ENCODE data around the gene BAIAP2L2.
A peak's percentile ranks its signal among the peaks of the same experiment; 100 is the strongest.

The BAIAP2L2 gene

DNA sequence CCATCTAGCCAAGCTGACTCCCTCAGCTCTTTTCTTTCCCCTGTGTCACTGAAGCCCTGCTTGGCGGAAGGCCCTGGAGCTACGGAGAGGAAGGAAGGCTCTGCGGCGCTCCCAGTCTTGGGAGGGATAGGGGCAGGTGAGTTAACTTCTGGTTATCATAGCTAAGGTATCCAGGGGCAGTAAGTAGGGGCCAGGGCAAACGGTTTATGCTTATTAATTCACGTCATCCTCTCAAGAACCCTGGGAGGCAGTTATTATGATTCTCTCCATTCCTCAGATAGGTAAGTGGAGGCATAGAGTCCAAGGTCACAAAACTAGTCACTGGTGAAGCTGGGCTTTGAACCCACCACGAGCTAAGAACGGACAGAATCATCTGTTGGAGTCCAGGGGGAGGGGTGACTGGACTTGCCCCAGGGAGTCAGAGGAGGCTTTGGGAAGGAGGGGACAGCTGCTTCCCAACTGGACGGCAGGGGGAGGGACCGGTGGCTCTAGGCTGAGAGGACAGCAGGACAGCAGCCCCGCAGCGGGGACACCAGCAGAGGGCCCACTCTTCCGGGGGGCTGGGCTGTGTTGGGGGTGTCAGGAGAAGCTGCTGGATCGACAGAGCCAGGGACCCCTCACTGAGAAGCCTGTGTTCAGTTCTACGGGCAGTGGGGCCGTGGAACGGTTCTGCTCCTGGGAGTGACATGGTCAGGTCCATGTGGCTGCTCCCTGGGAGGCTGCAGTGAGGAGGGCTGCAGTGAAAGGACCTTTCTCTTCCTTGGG lies 3.5 kb downstream of the BAIAP2L2 start:
- Histone ChIP-seq H3K9ac (ENCODE audit: low read depth, low read length) (no peak overlapping the region), H3K27me3 (ENCODE audit: insufficient read depth, low read length) (peaks cover 2% of the 10 kb centered on the region; the same call in 1 of the 2 replicates), H3K4me1 (ENCODE audit: insufficient read depth, low read length) (no peaks in the 10 kb centered on the region; the same call in 1 of the 2 replicates), H3K9me3 (ENCODE audit: insufficient read depth, low read depth, low read length) (no peaks in the 10 kb centered on the region), H3K4me3 (ENCODE audit: low read length) (no peak overlapping the region), H3K36me3 (ENCODE audit: insufficient read depth, low read length) (no peaks in the 10 kb centered on the region), H3K27ac (ENCODE audit: low read depth, low read length) (no peak overlapping the region)
- WGBS = 78% methylated on average over 17 of the region's 17 CpGs

DNA sequence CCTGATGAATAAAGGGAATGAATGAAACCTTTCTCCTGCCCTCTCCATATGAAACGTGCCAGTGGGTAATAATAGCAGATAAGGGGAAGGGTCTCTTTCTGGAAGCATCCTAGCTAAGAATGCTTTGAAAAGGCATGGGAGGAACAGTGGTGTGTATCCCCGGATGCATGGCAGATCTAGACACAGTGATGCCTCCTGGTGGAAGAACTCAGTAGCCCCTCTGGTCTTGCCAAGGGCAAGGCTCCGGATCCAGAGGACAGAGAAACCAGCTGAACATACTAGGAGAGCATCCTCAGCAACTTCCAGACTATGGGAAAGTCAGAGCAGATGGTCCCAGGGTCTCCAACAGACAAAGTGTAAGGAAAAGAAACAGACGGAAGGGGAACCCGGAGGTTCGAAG lies 6.4 kb downstream of the BAIAP2L2 start:
- WGBS = 79% methylated on average over 6 of the region's 6 CpGs
- no peak overlapping the region for H3K9ac ChIP-seq (ENCODE audit: low read depth, low read length)

DNA sequence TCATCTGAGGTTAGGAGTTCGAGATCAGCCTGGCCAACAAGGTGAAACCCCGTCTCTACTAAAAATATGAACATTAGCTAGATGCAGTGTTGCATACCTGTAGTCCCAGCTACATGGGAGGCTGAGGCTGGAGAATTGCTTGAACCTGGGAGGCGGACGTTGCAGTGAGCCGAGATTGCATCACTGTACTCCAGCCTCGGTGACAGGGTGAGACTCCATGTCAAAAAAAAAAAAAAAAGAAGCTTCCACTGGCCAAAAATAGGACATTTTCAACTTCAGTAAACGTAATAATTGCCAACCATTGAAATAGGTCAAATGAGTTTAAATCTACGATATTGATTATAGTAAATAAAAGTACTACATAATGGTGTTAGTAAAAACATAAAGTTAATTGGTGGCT lies 6.8 kb downstream of the BAIAP2L2 start:
- Histone ChIP-seq H3K27me3 (ENCODE audit: insufficient read depth, low read length) (no peaks in the 10 kb centered on the region), H3K4me1 (ENCODE audit: insufficient read depth, low read length) (no peaks in the 10 kb centered on the region), H3K9me3 (ENCODE audit: insufficient read depth, low read depth, low read length) (no peaks in the 10 kb centered on the region), H3K27ac (ENCODE audit: low read depth, low read length) (no peak overlapping the region), H3K36me3 (ENCODE audit: insufficient read depth, low read length) (no peaks in the 10 kb centered on the region), H3K4me3 (ENCODE audit: low read length) (no peak overlapping the region), H3K9ac (ENCODE audit: low read depth, low read length) (no peak overlapping the region)
- WGBS = 90% methylated on average over 6 of the region's 8 CpGs

More for the DNA sequence above, 6.4 kb downstream of the BAIAP2L2 start:
- H3K27ac ChIP-seq (ENCODE audit: low read depth, low read length) = no peak overlapping the region
- no peaks in the 10 kb centered on the region for H3K9me3 ChIP-seq (ENCODE audit: insufficient read depth, low read depth, low read length)
- H3K27me3 ChIP-seq (ENCODE audit: insufficient read depth, low read length) = no peaks in the 10 kb centered on the region
- H3K36me3 ChIP-seq (ENCODE audit: insufficient read depth, low read length) = no peaks in the 10 kb centered on the region
- no peak overlapping the region for H3K4me3 ChIP-seq (ENCODE audit: low read length)
- H3K4me1 ChIP-seq (ENCODE audit: insufficient read depth, low read length) = no peaks in the 10 kb centered on the region

- no peak overlapping the region; the same call in 1 of the 2 replicates for H3K4me3 ChIP-seq (ENCODE audit: low read length)
- WGBS = 86% methylated on average over 9 of the region's 9 CpGs
- H3K27me3 ChIP-seq (ENCODE audit: insufficient read depth, low read length) = no peaks in the 10 kb centered on the region
- H3K9me3 ChIP-seq (ENCODE audit: insufficient read depth, low read depth, low read length) = no peaks in the 10 kb centered on the region
- no peak overlapping the region for H3K9ac ChIP-seq (ENCODE audit: low read depth, low read length)
- H3K27ac ChIP-seq (ENCODE audit: low read depth, low read length) = no peak overlapping the region
- H3K4me1 ChIP-seq (ENCODE audit: insufficient read depth, low read length) = peaks cover 12% of the 10 kb centered on the region; the same call in 1 of the 2 replicates
- H3K36me3 ChIP-seq (ENCODE audit: insufficient read depth, low read length) = no peaks in the 10 kb centered on the region
These were observed 11.9 kb downstream of the BAIAP2L2 start for GRCh38 chr22:38098410-38099249.

DNA sequence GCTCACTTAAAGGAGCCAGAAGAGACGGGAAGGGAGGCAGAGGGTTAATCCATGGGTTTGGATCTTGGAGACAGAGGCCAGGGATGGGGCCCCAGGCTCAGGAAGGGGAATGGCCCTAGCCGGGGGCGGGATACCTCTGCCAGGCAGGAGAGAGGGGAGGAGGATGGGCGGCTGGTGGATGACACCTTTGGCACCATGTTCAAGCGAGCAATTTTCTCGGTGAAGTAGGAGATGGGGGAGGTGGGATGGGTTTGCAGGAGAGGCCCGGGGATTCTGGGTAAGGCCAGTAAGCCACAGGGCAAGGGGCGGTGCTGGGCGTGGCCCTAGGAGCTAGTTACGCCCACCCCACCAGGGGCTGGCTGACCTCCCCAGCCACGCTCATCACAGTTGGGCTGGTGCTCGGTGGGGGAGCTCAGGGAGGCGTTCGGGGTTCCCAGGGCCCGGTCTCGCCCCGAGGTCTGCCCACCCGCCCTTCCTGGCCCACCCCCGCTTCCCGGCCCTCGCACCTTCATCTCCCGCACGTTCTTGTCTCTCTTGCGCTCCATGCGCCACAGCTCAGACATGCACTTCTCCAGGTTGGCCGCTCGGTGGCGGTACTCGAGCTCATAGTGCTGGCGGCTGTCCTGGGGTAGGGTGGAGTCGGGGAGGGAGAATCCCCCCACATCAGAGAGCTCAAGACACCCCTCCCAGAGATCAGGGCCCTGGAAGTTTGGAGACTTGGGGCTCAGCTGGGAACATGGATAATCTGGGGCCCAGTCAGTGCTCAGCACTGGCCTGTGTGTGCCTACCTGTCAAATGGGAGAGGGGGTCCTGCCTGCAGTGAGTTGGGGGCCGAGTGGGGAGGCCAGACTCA lies 12.7 kb downstream of the BAIAP2L2 start:
- H3K9me3 ChIP-seq (ENCODE audit: insufficient read depth, low read depth, low read length) = no peaks in the 10 kb centered on the region
- H3K4me3 ChIP-seq (ENCODE audit: low read length) = peak overlapping the region; percentile 44
- H3K27me3 ChIP-seq (ENCODE audit: insufficient read depth, low read length) = no peaks in the 10 kb centered on the region
- WGBS = 6% methylated on average over 24 of the region's 32 CpGs
- peaks cover 12% of the 10 kb centered on the region; the same call in 1 of the 2 replicates for H3K4me1 ChIP-seq (ENCODE audit: insufficient read depth, low read length)
- no peaks in the 10 kb centered on the region for H3K36me3 ChIP-seq (ENCODE audit: insufficient read depth, low read length)
- H3K9ac ChIP-seq (ENCODE audit: low read depth, low read length) = peak overlapping the region; percentile 12
- H3K27ac ChIP-seq (ENCODE audit: low read depth, low read length) = peak overlapping the region; percentile 43; the same call in 1 of the 2 replicates

DNA sequence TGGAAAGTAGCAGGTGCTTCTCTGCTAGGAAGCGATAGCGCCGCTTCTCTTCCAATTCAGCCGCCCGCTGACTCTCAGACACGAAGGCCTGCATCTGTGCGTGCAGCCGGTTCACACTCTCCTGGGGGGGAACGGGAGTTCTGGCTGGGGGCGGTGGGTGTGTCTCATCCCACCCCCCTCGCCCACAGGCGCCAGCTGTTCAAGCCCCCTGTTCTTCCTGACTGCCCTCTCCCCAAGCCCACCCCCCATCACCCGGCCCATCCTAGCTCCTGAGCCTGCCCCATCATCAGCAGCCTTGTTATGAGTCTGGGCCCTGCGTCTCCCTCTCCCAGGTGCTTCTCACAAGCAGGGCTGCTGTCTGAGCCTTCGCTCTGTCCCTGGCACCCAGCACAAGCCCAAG lies 13.4 kb downstream of the BAIAP2L2 start:
- no peaks in the 10 kb centered on the region for H3K27me3 ChIP-seq (ENCODE audit: insufficient read depth, low read length)
- peaks cover 12% of the 10 kb centered on the region; the same call in 1 of the 2 replicates for H3K4me1 ChIP-seq (ENCODE audit: insufficient read depth, low read length)
- H3K36me3 ChIP-seq (ENCODE audit: insufficient read depth, low read length) = no peaks in the 10 kb centered on the region
- 22% methylated on average over 15 of the region's 15 CpGs for WGBS
- H3K27ac ChIP-seq (ENCODE audit: low read depth, low read length) = peak overlapping the region; percentile 43; the same call in 1 of the 2 replicates
- H3K9me3 ChIP-seq (ENCODE audit: insufficient read depth, low read depth, low read length) = no peaks in the 10 kb centered on the region
- H3K4me3 ChIP-seq (ENCODE audit: low read length) = peak overlapping the region; percentile 44
- H3K9ac ChIP-seq (ENCODE audit: low read depth, low read length) = peak overlapping the region; percentile 46

GRCh38 chr22:38089474-38089851 lies 21.0 kb downstream of the BAIAP2L2 start:
- Histone ChIP-seq H3K4me3 (ENCODE audit: low read length) (peak overlapping the region; percentile 35), H3K27me3 (ENCODE audit: insufficient read depth, low read length) (no peaks in the 10 kb centered on the region), H3K9me3 (ENCODE audit: insufficient read depth, low read depth, low read length) (no peaks in the 10 kb centered on the region), H3K9ac (ENCODE audit: low read depth, low read length) (no peak overlapping the region), H3K36me3 (ENCODE audit: insufficient read depth, low read length) (no peaks in the 10 kb centered on the region), H3K4me1 (ENCODE audit: insufficient read depth, low read length) (peaks cover 3% of the 10 kb centered on the region), H3K27ac (ENCODE audit: low read depth, low read length) (no peak overlapping the region)
- WGBS = 83% methylated on average over 34 of the region's 34 CpGs

- no peaks in the 10 kb centered on the region for H3K27me3 ChIP-seq (ENCODE audit: insufficient read depth, low read length)
- no peak overlapping the region for H3K27ac ChIP-seq (ENCODE audit: low read depth, low read length)
- peak overlapping the region; percentile 26; the same call in 1 of the 2 replicates for H3K9ac ChIP-seq (ENCODE audit: low read depth, low read length)
- peak overlapping the region; percentile 35; the same call in 1 of the 2 replicates for H3K4me3 ChIP-seq (ENCODE audit: low read length)
- H3K9me3 ChIP-seq (ENCODE audit: insufficient read depth, low read depth, low read length) = no peaks in the 10 kb centered on the region
- 71% methylated on average over 79 of the region's 85 CpGs for WGBS
- no peaks in the 10 kb centered on the region for H3K36me3 ChIP-seq (ENCODE audit: insufficient read depth, low read length)
- peaks cover 8% of the 10 kb centered on the region for H3K4me1 ChIP-seq (ENCODE audit: insufficient read depth, low read length)
These were observed 21.6 kb downstream of the BAIAP2L2 start for GRCh38 chr22:38088629-38089473.

DNA sequence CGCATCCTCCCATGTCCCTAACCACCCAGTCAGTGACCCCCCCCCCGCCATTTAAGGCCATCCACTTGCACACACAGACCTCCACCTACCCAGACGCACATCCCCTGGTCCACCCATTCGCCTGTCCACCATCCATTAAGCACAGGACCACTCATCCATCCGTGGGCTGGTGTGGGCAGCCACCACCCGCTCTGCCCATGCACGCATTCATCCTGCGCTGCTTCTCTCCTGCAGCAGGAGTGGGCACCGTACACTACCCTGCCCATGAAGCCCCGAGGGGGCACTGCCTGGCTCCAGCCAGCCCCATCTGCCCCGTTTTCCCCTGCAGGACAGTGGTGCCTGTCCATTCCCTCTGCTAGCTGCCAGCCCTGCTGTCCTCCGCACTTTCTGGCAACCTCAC lies 22.6 kb downstream of the BAIAP2L2 start:
- H3K9ac ChIP-seq (ENCODE audit: low read depth, low read length) = no peak overlapping the region
- no peaks in the 10 kb centered on the region for H3K9me3 ChIP-seq (ENCODE audit: insufficient read depth, low read depth, low read length)
- H3K4me1 ChIP-seq (ENCODE audit: insufficient read depth, low read length) = peaks cover 14% of the 10 kb centered on the region
- H3K36me3 ChIP-seq (ENCODE audit: insufficient read depth, low read length) = no peaks in the 10 kb centered on the region
- H3K27me3 ChIP-seq (ENCODE audit: insufficient read depth, low read length) = no peaks in the 10 kb centered on the region; the same call in 1 of the 2 replicates
- no peak overlapping the region for H3K27ac ChIP-seq (ENCODE audit: low read depth, low read length)
- WGBS = 95% methylated on average over 12 of the region's 12 CpGs
- H3K4me3 ChIP-seq (ENCODE audit: low read length) = no peak overlapping the region

- Histone ChIP-seq H3K9ac (ENCODE audit: low read depth, low read length) (no peak overlapping the region), H3K4me1 (ENCODE audit: insufficient read depth, low read length) (peaks cover 15% of the 10 kb centered on the region), H3K9me3 (ENCODE audit: insufficient read depth, low read depth, low read length) (no peaks in the 10 kb centered on the region), H3K27me3 (ENCODE audit: insufficient read depth, low read length) (peaks cover 7% of the 10 kb centered on the region), H3K27ac (ENCODE audit: low read depth, low read length) (no peak overlapping the region), H3K4me3 (ENCODE audit: low read length) (no peak overlapping the region), H3K36me3 (ENCODE audit: insufficient read depth, low read length) (no peaks in the 10 kb centered on the region)
- WGBS = 95% methylated on average over 13 of the region's 13 CpGs
These were observed 23.5 kb downstream of the BAIAP2L2 start for GRCh38 chr22:38086942-38087341.
